ENCODE measurements around the gene FOXO3. TPM values are rescaled to one million over a fixed set of nuclear protein-coding genes. Genes with fewer than 3 reads are reported as not detected.
"Not testable (repeated sequence)": the region's sequence is repeated elsewhere in the genome, so short reads cannot be mapped to it uniquely, and the experiment has no call there.

FOXO3 gene
- total RNA-seq, 1 experiment from 2014 or later, result 22.1 TPM

DNA sequence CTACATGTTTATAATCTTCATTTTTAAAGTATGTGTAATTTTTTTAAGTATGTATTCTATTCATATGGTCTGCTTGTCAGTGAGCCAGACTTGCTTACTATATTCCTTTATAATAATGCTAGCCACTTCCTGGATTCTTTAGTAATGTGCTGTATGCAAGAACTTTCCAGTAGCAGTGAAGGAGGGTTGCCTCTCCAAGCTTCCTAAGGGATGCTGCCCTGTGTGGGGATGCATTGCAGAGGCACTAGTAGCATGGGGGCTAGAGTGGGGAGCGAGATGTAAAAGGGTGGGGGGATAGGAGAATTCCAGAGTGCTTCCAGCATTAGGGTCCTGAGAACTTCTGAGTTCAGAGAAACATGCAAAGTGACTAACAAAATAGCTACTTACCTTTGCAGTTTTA is 121.0 kb downstream of the FOXO3 start:
- not testable (repeated sequence) for H2BK120ac ChIP-seq (ENCODE audit: low read depth, low read length, poor library complexity, severe bottlenecking); H4K91ac ChIP-seq (ENCODE audit: insufficient read length, low read depth, low read length); H3K23me2 ChIP-seq (ENCODE audit: insufficient read length, low read depth, low read length, poor library complexity, severe bottlenecking); H3K79me1 ChIP-seq (ENCODE audit: insufficient read depth, low read depth, low read length, poor library complexity, severe bottlenecking); H3K36me3 Mint-ChIP-seq (ENCODE audit: insufficient read depth in 1 of 3, low read depth in 3 of 3); H3K27ac ChIP-seq (ENCODE audit: insufficient read length, low read depth, low read length); DNase-seq; H2BK15ac ChIP-seq (ENCODE audit: low read depth, low read length); H3K23ac ChIP-seq (ENCODE audit: insufficient read length, low read depth, low read length); H3K27me3 Mint-ChIP-seq (ENCODE audit: low read depth); H2AK5ac ChIP-seq (ENCODE audit: insufficient read length, low read length); H3K4me2 ChIP-seq (ENCODE audit: insufficient read depth, insufficient read length, low read length); H2BK12ac ChIP-seq (ENCODE audit: insufficient read length, low read depth, low read length); H3K4me1 ChIP-seq (ENCODE audit: insufficient read depth, low read length); H3K56ac ChIP-seq (ENCODE audit: insufficient read length, low read depth, low read length); H3K9ac ChIP-seq (ENCODE audit: extremely low read depth, insufficient read length, low read length); H3K18ac ChIP-seq (ENCODE audit: insufficient read length, low read depth, low read length); H4K8ac ChIP-seq (replicated peaks; ENCODE audit: insufficient read length, low read depth, low read length); H3K14ac ChIP-seq (ENCODE audit: insufficient read depth, low read length); H3K79me2 ChIP-seq (ENCODE audit: insufficient read depth, low read length); H3K27me3 ChIP-seq (ENCODE audit: insufficient read depth, low read length); H3K9me3 ChIP-seq (ENCODE audit: control insufficient read depth, low read depth, low read length); H2BK20ac ChIP-seq (ENCODE audit: low read depth, low read length, poor library complexity, severe bottlenecking); H2AFZ ChIP-seq (ENCODE audit: low read length); H3K4ac ChIP-seq (ENCODE audit: low read depth, low read length); H3K9me3 Mint-ChIP-seq; H4K20me1 ChIP-seq (ENCODE audit: control insufficient read depth, insufficient read depth, insufficient read length); H4K5ac ChIP-seq (ENCODE audit: insufficient read length, low read depth, low read length); H3T11ph ChIP-seq (ENCODE audit: low read length); H2BK5ac ChIP-seq (ENCODE audit: insufficient read length, low read length); H3K4me3 Mint-ChIP-seq
- Mint-ChIP-seq H3K27ac (peak overlapping the region in 1 of 3 experiments; percentile 73; a peak in 1 of 7 replicates), H3K4me1 (peaks cover 7 to 12% of the 10 kb centered on the region in 2 experiments)
- WGBS (ENCODE audit: extremely low coverage, insufficient read length, low lambda C conversion rate), result no CpG with 5 or more reads among the region's 1 CpG

DNA sequence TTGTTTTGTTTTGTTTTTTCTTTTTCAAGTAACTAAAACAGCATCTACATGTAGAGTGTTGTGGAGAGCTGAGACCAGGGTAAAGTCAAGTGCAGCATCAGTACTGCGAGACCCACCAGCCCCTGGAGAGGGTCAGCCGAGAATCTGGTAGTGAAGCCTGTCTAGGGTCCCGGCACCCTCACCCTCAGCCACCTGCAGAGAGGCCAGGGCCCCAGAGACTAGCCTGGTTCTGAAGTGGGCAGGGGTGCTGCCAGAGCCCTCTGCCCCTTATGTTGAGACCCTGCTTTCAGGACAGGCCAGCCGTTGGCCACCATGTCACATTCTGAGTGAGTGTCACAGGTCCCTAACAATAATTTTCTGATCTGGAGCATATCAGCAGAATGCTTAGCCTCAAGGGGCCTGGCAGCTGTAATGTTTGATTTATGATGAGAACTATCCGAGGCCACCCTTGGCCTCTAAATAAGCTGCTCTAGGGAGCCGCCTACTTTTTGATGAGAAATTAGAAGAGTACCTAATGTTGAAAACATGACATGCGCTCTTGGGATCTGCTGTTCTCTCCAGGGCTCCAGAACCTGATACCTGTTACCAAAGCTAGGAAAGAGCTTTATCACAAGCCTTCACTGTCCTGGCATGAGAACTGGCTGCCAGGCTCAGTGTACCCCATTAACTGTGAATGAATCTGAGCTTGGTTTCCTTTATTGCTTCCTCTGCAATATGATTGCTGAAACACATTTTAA is 121.8 kb downstream of the FOXO3 start:
- H3K4me1 Mint-ChIP-seq, result peaks cover 13 to 14% of the 10 kb centered on the region in 2 experiments
- not testable (repeated sequence) for DNase-seq; H4K5ac ChIP-seq (ENCODE audit: insufficient read length, low read depth, low read length); H3K4me1 ChIP-seq (ENCODE audit: insufficient read depth, low read length); H3K27me3 Mint-ChIP-seq (ENCODE audit: low read depth); H3K14ac ChIP-seq (ENCODE audit: insufficient read depth, low read length); H2BK5ac ChIP-seq (ENCODE audit: insufficient read length, low read length); H3K9ac ChIP-seq (ENCODE audit: extremely low read depth, insufficient read length, low read length); H2BK120ac ChIP-seq (ENCODE audit: low read depth, low read length, poor library complexity, severe bottlenecking); H3K9me3 ChIP-seq (ENCODE audit: control insufficient read depth, low read depth, low read length); H3K27me3 ChIP-seq (ENCODE audit: insufficient read depth, low read length); H4K8ac ChIP-seq (replicated peaks; ENCODE audit: insufficient read length, low read depth, low read length); H2AFZ ChIP-seq (ENCODE audit: low read length); H3K79me1 ChIP-seq (ENCODE audit: insufficient read depth, low read depth, low read length, poor library complexity, severe bottlenecking); H3K23ac ChIP-seq (ENCODE audit: insufficient read length, low read depth, low read length); H3K79me2 ChIP-seq (ENCODE audit: insufficient read depth, low read length); H3K27ac ChIP-seq (ENCODE audit: insufficient read length, low read depth, low read length); H2AK5ac ChIP-seq (ENCODE audit: insufficient read length, low read length); H3T11ph ChIP-seq (ENCODE audit: low read length); H3K4me3 Mint-ChIP-seq; H3K4ac ChIP-seq (ENCODE audit: low read depth, low read length); H3K9me3 Mint-ChIP-seq; H3K4me2 ChIP-seq (ENCODE audit: insufficient read depth, insufficient read length, low read length); H2BK20ac ChIP-seq (ENCODE audit: low read depth, low read length, poor library complexity, severe bottlenecking); H2BK12ac ChIP-seq (ENCODE audit: insufficient read length, low read depth, low read length); H3K18ac ChIP-seq (ENCODE audit: insufficient read length, low read depth, low read length); H4K91ac ChIP-seq (ENCODE audit: insufficient read length, low read depth, low read length); H4K20me1 ChIP-seq (ENCODE audit: control insufficient read depth, insufficient read depth, insufficient read length); H3K56ac ChIP-seq (ENCODE audit: insufficient read length, low read depth, low read length); H3K27ac Mint-ChIP-seq; H2BK15ac ChIP-seq (ENCODE audit: low read depth, low read length); H3K36me3 Mint-ChIP-seq (ENCODE audit: insufficient read depth in 1 of 3, low read depth in 3 of 3); H3K23me2 ChIP-seq (ENCODE audit: insufficient read length, low read depth, low read length, poor library complexity, severe bottlenecking)
- WGBS (ENCODE audit: extremely low coverage, insufficient read length, low lambda C conversion rate), result no CpG with 5 or more reads among the region's 7 CpGs
